ENCODE data around the gene TUSC2.

Gene TUSC2

GRCh38 chr3:50293079-50293801 is 34.8 kb downstream of the TUSC2 start:
- Histone ChIP-seq H3K27me3 (ENCODE audit: insufficient read depth, poor library complexity, severe bottlenecking) (no peaks in the 10 kb centered on the region), H3K4me1 (ENCODE audit: insufficient read depth, poor library complexity, severe bottlenecking) (no peaks in the 10 kb centered on the region), H3K4me3 (ENCODE audit: severe bottlenecking) (no peak overlapping the region), H3K9me3 (ENCODE audit: severe bottlenecking) (no peaks in the 10 kb centered on the region), H3K36me3 (ENCODE audit: low read depth) (peaks cover 25% of the 10 kb centered on the region), H3K27ac (ENCODE audit: poor library complexity, severe bottlenecking) (peak overlapping the region; percentile 70)
- ATAC-seq (ENCODE audit: low read depth), result no peak
- DNase-seq (ENCODE audit: low spot score), result no peak
- no peak for TF ChIP-seq CTCF (IDR thresholded peaks at IDR 0.05; ENCODE audit: poor library complexity, severe bottlenecking)

- DNase-seq (ENCODE audit: low spot score) (peak; percentile 97), ATAC-seq (ENCODE audit: low read depth) (peak; percentile 96)
- Histone ChIP-seq H3K9me3 (ENCODE audit: severe bottlenecking) (no peaks in the 10 kb centered on the region), H3K27me3 (ENCODE audit: insufficient read depth, poor library complexity, severe bottlenecking) (no peaks in the 10 kb centered on the region), H3K36me3 (ENCODE audit: low read depth) (peaks cover 33% of the 10 kb centered on the region), H3K27ac (ENCODE audit: poor library complexity, severe bottlenecking) (peak within 1 kb of the TSS; percentile 70), H3K4me1 (ENCODE audit: insufficient read depth, poor library complexity, severe bottlenecking) (no peaks in the 10 kb centered on the region), H3K4me3 (ENCODE audit: severe bottlenecking) (peak within 1 kb of the TSS; percentile 49)
- peak; percentile 11 for TF ChIP-seq CTCF (IDR thresholded peaks at IDR 0.05; ENCODE audit: poor library complexity, severe bottlenecking)
Measured at GRCh38 chr3:50292159-50293078, 35.6 kb downstream of the TUSC2 start, which contains the start of gene IFRD2. IFRD2 (minus strand) TSS chr3:50292429; CDS start chr3:50292274, 155 bp downstream.

GRCh38 chr3:50290161-50290641 is 37.8 kb downstream of the TUSC2 start:
- Histone ChIP-seq H3K4me1 (ENCODE audit: insufficient read depth, poor library complexity, severe bottlenecking) (no peaks in the 10 kb centered on the region), H3K4me3 (ENCODE audit: severe bottlenecking) (no peak overlapping the region), H3K36me3 (ENCODE audit: low read depth) (peaks cover 37% of the 10 kb centered on the region), H3K27me3 (ENCODE audit: insufficient read depth, poor library complexity, severe bottlenecking) (no peaks in the 10 kb centered on the region), H3K9me3 (ENCODE audit: severe bottlenecking) (no peaks in the 10 kb centered on the region), H3K27ac (ENCODE audit: poor library complexity, severe bottlenecking) (no peak overlapping the region)
- DNase-seq (ENCODE audit: low spot score) (peak; percentile 61), ATAC-seq (ENCODE audit: low read depth) (no peak)
- TF ChIP-seq CTCF (IDR thresholded peaks at IDR 0.05; ENCODE audit: poor library complexity, severe bottlenecking), result no peak

GRCh38 chr3:50289130-50289529 is 38.9 kb downstream of the TUSC2 start:
- no peak for TF ChIP-seq CTCF (IDR thresholded peaks at IDR 0.05; ENCODE audit: poor library complexity, severe bottlenecking)
- no peak overlapping the region for H3K27ac ChIP-seq (ENCODE audit: poor library complexity, severe bottlenecking)
- H3K4me1 ChIP-seq (ENCODE audit: insufficient read depth, poor library complexity, severe bottlenecking), result no peaks in the 10 kb centered on the region
- no peaks in the 10 kb centered on the region for H3K9me3 ChIP-seq (ENCODE audit: severe bottlenecking)
- H3K36me3 ChIP-seq (ENCODE audit: low read depth), result peaks cover 37% of the 10 kb centered on the region
- H3K4me3 ChIP-seq (ENCODE audit: severe bottlenecking), result no peak overlapping the region
- no peak for DNase-seq (ENCODE audit: low spot score)
- no peak for ATAC-seq (ENCODE audit: low read depth)
- H3K27me3 ChIP-seq (ENCODE audit: insufficient read depth, poor library complexity, severe bottlenecking), result no peaks in the 10 kb centered on the region

Measured in RWPE2 (cell line).